ENCODE data around the gene IQCK.

The IQCK gene

DNA sequence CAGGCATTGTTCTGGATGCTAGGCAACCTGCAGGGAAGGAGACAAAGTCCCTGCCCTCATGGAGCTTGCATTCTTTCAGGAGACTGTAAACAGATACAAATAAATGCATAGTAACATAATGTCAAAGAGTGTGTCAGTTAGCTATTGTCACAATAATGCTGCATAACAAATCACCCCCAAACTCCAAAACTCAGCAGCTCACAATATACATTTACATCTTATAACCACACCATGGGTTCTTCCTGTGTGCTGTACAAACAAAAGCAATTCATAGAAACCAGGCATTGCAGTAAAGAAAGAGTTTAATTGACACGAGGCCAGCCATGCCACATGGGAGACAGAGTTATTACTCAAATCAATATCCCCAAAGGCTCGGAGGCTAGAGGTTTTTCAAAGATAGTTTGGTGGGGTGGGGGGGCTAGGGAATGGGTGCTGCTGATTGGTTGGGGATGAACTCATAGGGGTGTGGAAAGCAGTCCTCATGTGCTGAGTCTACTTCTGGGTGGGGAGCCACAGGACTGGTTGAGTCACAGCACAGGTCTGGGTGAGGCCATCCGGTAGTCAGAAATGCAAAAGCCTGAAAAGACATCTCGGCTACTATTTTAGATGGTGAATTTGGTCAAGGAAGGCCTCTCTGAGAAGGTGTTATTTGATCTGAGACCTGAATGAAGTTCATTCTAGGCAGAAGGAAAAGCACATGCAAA is 87.5 kb downstream of the IQCK start:
- DNase-seq (ENCODE audit: low read depth) = no peak

DNA sequence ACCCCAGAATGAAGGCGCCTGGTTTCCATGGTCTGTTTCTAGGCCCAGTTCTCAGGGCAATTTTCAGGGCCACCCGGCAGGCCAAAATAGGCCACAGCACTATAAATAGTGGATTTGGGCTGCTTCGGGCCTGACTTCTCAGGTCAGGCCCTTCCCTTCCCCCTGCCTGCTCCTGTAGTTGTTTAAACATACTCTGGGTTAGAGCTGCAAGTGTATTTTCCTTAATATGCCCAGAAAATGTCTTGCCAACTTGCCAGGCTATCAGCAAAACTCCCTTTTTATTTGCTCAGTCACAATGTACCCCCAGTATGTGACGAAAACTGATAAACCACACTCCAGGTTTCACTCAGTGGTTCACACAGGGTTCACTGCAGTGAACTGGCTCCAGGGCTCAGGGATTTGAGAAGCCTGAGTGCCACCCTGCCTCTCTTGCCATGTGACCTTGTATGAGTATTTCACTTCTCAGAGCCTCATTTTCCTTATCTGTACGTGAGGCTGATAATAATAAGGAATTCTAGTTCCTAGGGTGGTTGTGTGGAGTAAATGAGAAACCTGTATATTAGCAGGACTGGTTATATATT is 90.1 kb downstream of the IQCK start:
- no peak for DNase-seq (ENCODE audit: low read depth)

DNA sequence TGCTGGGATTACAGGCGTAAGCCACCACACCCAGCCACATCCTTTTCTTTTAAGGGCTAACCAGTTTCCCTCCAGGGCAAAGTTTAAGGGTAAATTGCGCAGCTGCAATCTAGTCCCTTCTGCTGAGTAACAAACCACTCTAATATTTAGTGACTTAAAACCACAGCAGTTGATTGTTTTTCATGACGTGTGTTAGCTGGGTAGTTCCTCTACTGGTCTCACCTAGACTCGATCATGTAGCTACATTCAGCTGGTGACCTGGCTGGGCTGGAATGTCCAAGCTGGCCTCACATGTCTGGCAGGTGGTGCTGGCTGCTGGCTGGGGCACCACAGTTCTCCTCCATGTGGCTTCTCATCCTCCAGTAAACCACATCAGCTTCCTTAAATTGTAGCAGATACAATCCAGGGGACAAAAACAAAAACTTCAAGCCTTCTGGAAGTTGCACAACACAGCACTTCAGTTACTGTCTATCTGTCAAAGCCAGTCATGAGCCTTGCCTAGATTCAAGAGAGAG is 91.1 kb downstream of the IQCK start:
- DNase-seq (ENCODE audit: low read depth) = no peak

DNA sequence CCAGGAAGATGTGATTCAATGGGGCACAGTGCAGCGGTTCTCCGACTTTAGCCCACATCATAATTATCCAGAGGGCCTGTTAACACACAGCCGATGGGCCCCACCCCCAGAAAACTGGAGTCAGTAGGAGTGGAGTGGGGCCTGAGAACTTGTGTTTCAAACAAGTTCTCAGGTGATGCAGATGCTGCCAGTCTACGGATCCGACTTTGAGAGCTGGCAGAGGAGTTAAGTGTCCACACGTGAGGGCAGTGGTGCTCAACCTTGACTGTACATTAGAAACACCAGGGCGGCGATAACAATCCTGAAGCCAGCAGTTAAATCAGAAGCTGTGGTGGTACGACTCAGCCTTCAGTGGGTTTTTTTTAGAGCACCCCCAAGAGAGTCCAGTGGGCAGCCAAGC is 91.6 kb downstream of the IQCK start:
- DNase-seq (ENCODE audit: low read depth) = no peak

DNA sequence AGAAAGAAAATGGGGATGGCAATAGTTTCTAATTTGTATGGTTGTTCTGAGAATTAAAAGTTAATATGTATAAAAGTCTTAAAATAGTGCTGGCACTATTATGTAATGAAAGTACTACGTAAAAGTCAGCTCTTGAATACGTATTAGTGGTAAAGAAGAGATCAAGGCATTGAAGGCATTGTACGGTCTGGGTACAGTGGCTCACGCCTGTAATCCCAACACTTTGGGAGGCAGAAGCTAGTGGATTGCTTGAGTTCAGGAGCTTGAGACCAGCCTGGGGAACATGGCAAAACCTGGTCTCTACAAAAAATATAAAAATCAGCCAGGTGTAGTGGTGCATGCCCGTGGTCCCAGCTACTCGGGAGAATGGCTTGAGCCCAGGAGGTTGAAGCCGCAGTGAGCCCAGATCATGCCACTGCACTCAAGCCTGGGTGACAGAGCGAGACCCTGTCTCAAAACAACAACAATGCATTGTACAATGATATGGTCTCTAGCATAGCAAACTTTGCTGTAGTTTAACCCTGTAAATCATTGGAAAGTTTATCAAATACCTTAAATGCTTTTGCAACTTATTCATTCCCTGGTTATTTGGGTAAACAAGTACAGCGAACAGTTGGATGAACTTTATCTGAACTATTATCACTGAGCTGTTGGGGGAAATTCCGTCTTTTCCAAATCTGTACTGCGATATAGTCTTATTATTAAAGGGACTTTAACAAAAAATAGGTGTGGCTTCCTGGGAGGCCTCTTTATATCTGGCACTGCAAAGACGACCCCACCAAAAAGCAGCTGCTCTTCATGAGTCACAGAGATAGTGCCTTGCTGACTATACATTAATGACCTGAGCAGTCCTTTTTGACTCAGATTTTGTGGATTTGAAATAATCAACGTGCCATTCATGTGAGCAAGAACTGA is 93.0 kb downstream of the IQCK start:
- no peak for DNase-seq (ENCODE audit: low read depth)

DNA sequence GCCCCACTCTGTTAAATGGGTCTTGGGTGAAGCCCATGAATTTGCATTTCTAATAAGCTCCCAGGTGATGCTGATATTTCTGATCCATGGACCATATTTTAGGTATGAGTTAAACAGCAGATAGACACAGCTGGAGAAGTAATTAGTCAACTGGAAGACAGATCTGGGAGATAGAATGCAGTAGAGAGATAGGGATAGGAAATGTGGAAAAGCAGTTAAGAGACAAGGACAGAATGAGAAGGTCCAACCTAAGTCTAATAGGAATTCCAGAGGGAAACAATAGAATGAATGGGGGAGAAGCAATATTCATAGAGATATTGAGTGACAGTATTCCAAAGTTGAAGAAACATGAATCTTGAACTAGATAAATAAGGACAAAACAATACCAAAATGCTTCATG is 94.9 kb downstream of the IQCK start:
- no peak for DNase-seq (ENCODE audit: low read depth)

DNA sequence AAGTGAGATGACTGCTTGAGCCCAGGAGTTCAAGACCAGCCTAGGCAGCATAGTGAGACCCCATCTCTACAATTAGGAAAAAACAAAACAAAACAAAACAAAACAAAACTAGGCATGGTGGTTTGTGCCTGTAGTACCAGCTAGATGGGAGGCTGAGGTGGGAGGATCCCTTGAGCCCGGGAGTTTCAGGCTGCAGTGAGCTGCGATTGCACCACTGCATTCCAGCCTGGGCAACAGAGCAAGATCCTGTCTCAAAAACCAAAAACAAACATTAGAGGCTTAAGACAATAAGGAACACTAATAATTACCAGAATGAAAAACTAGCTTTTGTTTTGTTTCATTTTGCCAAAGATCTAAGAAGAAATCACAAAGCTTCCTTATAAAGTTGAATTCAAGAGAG is 97.3 kb downstream of the IQCK start:
- DNase-seq (ENCODE audit: low read depth) = no peak

DNA sequence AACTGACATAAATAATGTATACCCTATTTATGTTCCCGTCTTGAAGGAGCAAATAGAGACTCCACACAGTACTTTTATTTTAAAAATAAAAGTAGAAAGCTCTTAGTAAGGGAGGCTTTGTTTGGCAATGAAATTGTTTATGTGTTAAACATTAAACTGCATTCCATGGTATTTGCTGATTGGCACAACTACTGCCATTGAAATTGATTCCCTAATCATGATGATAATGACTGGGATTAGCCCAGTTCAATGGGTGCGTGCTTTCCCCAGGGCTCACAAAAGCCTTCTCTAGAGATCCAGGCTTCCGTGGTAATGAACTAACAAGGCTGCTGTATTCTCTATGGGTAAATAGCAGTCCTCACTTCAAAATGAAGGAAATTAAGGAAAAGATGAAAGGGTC is 99.1 kb downstream of the IQCK start:
- DNase-seq (ENCODE audit: low read depth) = no peak

DNA sequence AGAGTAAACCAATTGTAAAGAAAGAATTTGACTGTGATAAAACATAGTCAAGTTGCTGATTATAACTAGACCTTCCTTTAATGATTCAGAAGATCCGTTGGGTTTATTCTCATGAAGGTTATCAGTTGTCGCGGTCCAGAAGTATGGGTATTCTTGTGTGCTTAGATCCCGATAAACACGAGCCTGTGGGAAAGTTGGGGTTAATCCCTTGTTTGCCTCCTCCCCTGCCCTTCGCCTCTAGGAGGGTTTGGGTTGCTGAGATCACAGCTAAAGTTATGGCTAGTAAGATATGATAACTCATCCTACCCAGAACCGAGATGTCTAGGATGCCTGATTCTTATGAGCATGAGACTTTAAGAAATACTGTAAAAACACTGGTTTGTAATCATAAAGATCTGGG is 99.8 kb downstream of the IQCK start:
- DNase-seq (ENCODE audit: low read depth) = no peak

DNA sequence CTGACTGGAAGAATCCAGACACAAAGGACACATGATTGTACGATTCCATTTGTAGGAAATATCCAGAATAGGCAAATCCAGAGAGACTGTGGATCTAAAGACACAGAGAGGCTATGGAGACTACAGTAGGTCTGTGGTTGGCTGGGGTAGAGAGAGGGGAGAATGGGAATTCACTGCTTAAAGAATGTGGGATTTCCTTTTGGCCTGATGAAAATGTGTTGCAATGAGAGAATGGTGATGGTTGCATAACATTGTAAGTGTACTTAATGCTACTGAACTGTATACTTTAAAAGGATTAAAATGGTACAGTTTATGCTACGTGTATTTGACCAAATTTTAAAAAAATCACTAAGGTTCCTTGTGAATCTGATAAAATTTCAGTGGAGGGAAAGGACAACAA is 104.5 kb downstream of the IQCK start:
- no peak for DNase-seq (ENCODE audit: low read depth)

DNA sequence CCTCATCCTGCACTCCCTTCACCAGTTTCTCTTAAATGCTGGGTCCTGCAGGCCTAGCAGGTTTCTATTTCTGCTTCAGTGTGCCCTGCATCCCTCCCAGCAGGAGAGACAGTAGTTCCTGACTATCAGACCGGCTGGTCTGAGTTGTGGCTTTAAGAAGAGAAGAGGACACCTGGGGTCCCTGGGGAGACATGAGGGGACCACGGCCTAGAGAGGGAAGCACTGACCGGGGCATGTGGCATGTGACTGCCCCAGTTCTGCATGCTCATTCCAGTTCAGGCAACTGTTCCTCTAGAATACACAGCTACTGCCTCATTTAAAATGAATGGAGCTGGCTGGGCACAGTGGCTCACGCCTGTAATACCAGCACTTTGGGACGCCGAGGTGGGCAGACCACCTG is 105.3 kb downstream of the IQCK start:
- DNase-seq (ENCODE audit: low read depth) = no peak

DNA sequence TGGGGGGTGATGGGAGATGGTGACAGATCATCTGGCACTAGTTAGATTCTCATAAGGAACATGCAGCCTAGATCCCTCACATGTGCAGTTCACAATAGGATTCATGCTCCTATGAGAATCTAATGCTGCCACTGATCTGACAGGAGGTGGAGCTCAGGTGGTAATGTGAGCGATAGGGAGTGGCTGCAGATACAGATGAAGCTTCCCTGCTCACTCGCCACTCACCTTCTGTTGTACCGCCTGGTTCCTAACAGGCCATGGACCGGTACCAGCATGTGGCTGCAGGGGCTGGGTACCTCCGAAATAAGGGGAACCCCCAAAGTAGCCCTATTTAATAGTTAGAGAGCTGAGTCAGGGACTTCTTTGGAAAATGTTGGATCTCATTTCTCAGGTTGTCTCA is 106.1 kb downstream of the IQCK start:
- no peak for DNase-seq (ENCODE audit: low read depth)

DNA sequence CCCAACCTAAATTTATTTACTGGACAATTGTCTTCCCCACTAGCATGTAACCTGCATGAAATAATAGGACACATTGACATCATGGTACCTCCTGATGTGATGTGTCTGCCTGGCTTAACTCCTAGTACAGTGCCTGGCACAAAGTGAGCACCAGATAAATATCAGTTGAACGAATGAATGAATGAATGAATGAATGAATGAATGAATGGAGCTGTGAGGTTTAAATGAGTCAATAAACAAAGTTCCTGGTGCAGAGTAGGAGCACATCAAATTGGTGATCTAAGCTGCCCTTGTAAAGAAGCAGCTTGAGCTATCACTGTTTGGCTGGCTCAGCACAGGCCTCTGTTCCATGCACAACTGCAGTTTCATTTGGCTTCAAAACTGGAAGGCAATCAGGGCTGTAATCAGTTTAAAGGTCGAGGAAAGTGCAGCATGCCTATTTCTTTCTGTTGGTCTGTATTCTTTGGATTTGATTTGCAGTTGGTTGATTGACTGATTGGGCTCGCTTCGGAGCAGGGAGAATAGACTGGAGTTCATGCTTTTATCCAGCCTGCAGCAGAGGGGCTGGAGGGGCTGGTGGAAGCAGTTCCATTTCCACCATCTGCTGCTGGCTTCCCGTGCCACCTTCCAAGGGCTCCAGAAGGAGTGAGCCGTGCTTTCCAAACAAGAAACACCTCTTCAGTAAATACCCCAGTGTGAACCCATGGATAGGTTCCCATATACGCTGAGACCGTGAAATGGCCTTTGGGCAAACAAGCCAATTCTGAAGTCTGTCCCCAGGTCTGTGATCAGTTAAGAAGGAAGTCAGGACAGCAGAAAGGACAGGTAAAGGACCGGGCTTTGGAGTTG is 112.0 kb downstream of the IQCK start:
- no peak for DNase-seq (ENCODE audit: low read depth)

DNA sequence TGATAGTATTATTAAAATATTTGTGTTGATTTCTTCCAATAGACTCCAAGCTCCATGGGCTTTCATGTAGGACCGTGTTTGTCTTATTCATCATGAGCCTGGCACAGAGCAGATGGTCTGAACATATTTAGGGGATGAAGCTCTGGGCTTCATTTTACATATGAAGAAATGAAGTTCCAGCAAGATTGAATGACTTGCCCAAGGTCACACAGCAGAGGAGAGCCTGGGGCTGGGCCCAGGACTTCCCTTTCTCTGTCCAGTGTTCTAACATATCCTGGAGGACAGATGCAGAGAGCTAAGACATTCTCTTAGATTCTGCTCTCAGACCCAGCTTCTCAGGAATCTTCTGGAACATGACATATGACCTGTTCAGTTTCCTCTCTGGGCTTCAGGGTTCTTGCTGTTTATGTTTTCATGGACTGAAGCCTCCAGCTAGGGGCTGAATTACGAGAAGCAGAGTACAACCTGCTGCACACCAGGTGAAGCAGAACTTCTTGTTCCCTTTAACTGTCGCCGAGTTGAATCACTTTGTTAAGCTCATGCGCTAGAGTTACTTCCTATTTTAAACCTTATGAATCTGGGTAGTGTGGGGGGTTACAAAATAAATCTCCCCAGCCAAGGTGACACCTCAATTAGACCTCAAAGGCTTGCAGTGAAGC is 113.0 kb downstream of the IQCK start:
- DNase-seq (ENCODE audit: low read depth) = no peak

DNA sequence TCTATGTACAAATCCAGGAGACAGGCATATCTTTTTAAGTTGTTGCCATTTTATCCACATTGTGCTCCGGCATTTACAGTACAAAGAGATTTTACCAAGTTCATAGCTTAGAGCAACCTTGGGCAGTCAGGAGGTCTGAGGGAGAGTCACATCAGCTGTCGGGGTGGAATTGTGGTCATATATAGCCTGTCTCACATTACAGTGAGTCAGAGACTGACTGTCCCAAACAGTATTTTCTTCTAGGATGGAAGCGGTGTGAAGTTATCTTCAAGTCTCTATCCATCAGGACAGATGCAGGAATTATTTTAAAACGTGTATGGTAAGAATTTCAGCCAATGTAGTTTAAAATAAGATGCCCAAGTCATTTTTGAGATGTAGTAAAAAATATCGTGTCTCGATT is 113.6 kb downstream of the IQCK start:
- no peak for DNase-seq (ENCODE audit: low read depth)

DNA sequence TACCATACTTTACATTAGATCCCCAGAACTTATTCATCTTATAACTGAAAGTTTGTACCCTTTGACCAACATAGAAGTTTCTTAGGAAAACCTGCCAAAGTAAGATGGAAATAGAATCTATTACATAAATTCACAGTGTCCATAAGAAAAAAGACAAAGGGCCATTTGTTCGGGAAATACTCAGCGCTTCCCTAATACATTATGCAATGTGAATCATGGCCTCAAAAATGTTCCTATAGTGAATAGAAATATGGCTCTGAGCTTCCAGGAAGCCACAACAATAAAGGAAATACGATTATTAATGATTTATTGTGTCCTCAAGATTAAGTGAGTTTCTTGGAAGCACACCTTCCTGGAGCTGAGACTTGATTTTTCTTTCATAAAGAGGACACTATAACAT is 115.1 kb downstream of the IQCK start:
- no peak for DNase-seq (ENCODE audit: low read depth)

DNA sequence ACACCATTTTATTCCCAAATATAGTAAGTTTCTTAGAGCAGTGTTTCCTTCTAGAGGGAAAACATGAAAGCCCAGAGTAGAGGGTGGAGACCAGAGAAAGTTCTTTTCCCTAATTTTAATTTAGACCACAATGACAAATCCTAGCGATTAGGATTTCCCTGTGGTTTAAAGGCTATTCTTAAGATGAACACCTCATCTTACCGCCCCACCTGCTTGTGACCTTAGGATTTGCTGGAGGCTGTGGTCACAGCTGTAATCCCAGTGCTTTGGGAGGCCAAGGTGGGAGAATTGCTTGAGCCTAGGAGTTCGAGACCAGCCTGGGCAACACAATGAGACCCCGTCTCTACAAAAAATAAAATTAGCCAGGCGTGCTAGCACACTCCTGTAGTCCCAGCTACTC is 115.5 kb downstream of the IQCK start:
- DNase-seq (ENCODE audit: low read depth) = no peak

DNA sequence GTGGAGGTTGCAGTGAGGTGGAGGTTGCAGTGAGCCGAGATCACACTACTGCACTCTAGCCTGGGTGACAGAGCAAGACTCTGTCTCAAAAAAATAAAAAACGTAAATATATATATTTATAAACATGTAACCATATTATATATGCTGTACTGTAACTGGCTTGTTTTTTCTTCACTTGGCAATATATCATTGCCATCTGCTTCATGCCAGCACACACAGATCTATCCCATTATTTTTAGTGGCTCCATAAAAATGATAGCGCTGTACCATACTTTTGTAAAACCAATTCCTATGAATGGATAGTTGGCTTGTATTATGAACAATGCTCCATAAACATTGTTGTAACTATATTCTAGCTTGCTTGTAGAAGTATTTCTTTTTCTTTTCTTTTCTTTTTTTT is 117.1 kb downstream of the IQCK start:
- DNase-seq (ENCODE audit: low read depth) = no peak

DNA sequence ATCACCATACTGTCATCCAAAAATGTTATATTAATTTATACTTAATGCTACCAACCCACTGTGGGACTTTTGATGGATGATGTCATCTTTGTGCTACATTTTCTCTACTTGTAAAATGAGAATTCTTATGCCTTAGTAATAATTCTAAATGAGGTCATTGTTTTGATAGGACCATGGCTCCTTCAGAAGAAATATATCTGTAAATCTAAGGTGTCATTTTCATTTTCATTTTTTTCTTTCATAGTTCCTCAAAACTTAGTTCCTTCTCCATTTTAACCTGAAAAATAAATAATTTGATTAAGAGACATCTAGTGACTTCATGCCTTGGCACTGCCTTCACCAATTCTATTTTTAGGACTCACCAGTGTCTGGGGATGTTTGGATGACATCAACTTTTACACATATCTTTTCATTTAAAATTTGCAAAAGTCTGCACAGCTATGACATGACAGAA is 117.9 kb downstream of the IQCK start:
- no peak for DNase-seq (ENCODE audit: low read depth)

DNA sequence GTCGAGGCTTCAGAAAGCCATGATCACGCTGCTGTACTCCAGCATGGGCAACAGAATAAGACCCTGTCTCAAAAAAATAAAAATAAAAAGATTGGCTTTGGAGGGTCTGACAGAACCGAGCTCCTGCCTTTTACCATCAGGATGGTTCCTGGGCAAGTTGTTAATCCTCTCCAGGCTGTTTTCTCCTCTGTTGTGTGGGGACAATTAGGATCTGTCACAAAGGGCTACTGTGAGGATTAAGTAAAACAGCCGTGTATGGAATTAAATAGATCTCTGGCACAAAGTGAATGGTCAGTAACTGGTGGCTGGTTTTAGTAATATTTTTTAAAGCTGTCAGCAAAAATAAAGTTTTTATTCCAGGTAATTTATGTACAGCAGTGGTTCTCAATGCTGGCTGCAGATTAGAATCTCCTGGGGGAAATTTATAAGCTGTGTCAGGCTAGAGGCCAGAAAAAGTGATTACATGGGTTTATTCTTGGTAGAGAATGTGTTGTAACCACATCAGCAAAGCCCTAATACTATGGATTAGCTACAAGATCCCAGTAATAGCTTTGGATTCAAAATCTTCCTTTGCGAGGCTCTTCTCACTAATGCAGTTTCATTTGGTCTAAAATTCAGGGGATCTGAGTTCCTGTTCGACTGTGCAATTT is 119.4 kb downstream of the IQCK start:
- DNase-seq (ENCODE audit: low read depth) = no peak

Data from activated T-cell treated with anti-CD3 and anti-CD28 coated beads for 48 hours (primary cell).